GM12864 (cell line): ENCODE results near the gene ACTRT2.

Source experiments
- DNase-seq: peaks from one replicate; pipeline ENCODE4 v3.0.0-alpha.2; 2011; ENCODE audit warnings: low read depth
- H3K4me3 ChIP-seq: 2 replicates; pipeline ENCODE4 v1.5.1; 2011; ENCODE audit warnings: mild to moderate bottlenecking, low read depth, low read length, control low read depth
- TF ChIP-seq, protein P1 (sequence below): IDR thresholded peaks from 2 replicates; pipeline ENCODE4 v1.5.1; 2011; ENCODE audit warnings: low read depth, mild to moderate bottlenecking, moderate library complexity, low read length, control low read depth, inconsistent platforms; ENCODE audit errors: missing control alignments

ACTRT2 gene

DNA sequence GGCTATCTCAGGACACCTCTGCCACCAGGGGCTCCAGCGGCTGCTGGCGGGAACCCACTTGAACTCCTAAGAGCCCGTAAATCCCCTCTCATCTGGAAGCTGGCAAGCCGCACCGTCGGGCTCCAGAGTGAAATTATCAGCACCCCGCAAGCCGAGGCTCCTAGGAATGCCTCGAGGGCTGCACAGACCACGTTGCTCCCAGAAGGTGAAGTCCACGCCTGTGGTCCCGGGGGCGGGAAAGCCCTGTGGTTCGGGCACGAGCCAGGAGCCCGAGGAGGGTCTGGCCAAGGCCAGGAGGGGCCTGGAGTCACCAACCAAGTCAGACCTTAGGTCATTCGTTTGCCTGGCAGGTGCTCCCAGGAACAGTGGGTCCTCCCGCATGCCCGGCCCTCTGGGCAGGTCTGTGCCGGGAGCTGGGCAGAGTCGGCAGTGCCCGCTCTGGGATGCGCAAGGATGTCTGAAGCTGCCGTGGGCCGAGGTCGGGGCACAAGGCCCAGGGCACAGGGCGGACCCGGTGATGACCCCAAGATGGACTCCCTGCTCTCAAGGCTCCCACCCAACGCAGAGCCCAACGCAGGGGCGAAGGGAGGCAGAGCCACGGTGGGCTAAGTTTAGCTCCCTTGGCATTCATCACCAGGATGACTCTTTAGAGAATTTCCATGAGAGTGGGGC lies 8.9 kb downstream of the ACTRT2 start:
- no peak for DNase-seq
- TF ChIP-seq, protein P1, sequence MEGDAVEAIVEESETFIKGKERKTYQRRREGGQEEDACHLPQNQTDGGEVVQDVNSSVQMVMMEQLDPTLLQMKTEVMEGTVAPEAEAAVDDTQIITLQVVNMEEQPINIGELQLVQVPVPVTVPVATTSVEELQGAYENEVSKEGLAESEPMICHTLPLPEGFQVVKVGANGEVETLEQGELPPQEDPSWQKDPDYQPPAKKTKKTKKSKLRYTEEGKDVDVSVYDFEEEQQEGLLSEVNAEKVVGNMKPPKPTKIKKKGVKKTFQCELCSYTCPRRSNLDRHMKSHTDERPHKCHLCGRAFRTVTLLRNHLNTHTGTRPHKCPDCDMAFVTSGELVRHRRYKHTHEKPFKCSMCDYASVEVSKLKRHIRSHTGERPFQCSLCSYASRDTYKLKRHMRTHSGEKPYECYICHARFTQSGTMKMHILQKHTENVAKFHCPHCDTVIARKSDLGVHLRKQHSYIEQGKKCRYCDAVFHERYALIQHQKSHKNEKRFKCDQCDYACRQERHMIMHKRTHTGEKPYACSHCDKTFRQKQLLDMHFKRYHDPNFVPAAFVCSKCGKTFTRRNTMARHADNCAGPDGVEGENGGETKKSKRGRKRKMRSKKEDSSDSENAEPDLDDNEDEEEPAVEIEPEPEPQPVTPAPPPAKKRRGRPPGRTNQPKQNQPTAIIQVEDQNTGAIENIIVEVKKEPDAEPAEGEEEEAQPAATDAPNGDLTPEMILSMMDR = no peak
- H3K4me3 ChIP-seq = no peak overlapping the region

DNA sequence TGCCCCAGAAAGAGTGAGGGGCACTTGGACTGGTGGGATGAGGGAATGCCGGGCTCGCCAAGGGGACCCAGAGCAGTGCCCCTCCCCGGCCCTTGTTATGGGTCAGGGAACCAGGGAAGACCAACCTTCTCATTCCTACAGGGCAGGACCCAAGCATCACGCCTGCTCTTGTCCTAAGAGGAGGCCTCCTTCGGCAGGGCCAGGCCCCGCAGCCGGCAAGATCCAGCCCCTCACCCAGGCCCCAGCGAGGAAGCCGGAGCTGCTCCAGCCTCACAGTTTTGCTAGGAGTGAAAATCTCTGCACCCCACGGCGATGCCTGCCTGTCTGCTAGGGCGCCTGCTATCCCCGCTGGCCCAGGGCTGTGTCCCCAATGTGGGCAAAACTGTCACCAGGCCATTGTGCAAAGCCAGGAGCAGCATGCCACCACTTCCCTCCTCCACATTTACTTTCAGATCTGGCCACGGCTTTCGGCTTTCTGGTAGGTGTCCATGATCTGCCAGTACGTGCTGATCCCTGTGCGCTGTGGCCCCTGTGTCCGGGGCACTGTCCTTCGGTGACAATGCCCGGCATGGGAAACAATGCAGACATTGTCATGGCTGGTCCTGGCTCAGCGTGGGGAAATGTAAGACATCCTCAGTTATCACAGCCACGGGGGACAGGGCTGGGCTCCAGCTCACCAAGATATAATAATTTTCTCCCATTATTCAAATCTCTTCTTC lies 9.6 kb downstream of the ACTRT2 start:
- TF ChIP-seq, protein P1 = no peak
- no peak for DNase-seq
- H3K4me3 ChIP-seq = no peak overlapping the region

DNA sequence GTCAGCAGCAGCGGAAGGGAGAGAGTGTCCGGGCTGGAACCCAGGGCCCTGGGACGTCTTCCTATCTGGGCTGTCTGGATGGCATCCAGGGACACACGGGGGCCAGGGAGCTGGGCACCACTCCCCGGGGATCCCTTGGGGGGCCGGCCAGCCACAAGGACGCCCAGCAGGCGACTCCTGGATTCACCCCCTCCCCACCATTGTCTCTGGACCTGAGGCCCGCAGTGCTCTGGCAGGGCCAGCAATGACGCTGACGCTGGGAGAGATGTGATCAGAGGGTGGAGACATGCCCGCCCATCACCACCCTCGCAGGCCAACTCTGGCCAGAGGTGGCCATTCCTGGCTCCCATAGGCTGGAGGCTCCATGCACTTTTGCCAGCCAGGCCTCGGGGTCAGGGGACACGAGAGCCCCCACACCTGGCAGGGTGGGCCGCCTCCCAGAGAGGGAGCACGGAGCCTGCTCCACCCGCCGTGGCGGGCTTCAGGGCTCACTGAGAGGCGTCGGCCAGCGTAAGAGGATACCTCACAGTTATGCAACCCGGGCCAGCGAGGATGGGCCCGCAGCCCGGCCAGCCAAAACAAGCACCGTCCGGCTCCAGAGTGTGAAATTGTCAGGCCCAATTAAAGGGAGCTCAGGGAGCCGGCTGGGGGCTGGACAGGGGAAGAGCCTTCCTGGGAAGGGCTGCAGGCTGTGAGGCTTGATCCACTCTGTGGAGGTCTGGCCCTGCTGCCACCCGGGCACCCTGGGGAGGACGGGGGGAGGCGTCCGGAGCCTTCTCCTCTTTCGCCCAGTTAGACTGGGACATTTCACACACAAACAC lies 10.3 kb downstream of the ACTRT2 start:
- TF ChIP-seq, protein P1 = no peak
- H3K4me3 ChIP-seq = no peak overlapping the region
- no peak for DNase-seq

DNA sequence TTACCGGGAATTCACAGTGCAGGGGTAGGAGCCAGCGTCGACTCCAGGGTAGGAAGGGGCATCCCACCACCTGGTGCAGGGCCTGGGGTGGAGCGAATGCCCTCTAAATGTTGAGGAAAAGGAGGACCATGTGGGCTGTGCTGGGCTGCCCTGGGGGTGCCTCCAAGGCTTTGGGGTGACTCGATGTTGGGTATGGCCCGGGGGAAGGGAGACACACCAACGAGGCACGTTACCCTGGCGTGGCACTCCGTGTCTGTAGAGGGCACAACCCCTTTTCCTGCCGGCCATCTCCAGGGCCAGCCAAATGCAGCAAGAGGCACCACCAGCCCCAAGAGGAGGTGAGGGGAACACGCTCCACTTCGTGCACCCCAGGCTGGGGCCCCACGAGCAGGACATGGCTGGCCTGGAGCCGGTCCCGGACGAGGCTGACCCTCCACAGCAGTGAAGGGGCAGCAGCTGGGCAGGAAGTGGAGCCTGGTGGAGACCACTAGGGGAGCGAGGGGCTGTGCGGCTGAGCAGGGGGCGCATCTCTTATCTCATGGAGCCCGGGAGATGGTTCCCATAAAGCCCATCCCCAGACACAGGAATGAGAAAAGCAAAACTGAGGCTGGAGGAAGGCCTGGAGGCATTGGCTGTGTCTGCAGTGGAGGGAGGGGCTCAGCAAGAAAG lies 11.2 kb downstream of the ACTRT2 start:
- no peak overlapping the region for H3K4me3 ChIP-seq
- DNase-seq = no peak
- TF ChIP-seq, protein P1 = no peak

DNA sequence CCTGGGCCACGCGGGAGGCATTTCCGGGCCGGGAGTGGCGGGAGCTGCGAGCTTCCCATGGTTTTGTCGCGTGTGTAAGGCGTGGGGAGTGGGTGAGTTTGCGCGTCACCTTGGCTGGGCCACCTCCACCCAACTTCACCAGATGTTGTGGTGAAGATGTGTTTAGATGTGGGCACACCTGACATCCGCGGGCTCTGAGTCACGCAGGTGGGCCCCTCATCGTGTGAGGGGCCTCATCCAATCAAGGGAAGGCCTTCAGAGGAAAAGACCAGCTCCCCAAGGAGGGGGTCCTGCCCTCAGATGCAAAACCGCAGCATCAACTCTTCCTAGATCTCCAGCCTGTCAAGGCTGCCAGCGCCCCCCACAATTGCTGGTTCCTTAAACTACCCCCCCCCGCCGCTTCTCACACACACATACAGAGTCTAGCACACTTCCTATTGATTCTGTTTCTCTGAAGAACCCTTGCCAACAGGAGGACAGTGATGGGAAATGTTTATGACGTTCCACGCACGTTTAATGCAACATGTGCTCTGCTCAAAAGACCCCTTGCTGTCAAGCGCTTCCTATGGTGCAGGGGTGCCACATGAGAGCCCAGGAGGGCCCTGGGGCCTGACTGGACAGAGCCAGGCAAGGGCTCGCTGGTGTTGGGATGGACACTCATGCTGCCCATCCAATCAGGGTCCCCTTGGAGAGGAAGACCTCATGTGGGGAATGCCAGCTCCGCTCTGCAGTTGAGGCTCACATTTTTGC lies 11.9 kb downstream of the ACTRT2 start:
- no peak for DNase-seq
- TF ChIP-seq, protein P1 = no peak
- no peak overlapping the region for H3K4me3 ChIP-seq

DNA sequence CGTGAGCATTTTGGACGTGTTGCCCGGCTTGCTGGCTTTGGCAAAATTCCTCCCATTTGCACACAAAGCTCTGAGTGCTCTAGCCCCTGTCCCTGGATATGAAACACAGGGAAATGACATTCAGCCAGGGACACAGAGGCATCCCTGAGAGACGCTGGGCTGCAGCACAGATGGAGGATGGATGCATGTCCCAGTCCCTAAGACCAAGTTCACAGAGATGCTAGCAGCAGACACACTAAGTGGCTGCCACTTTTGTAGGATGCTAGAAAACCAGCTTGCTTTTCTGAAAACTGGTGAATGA lies 12.5 kb downstream of the ACTRT2 start:
- no peak overlapping the region for H3K4me3 ChIP-seq
- no peak for DNase-seq

More for the DNA sequence above, 12.5 kb downstream of the ACTRT2 start:
- TF ChIP-seq, protein P1 = no peak
